Nephron (organoid): ENCODE measurements around the gene TOP3A.

ENCODE experiments used
- H3K27ac Mint-ChIP-seq, 3 experiments: 2 replicates each; pipeline ENCODE4 v1.8.0; 2020; ENCODE audit warnings: mixed read lengths in 3 of 3, mild to moderate bottlenecking in 2 of 3, moderate library complexity in 1 of 3
- H3K27me3 Mint-ChIP-seq: 2 replicates; pipeline ENCODE4 v1.8.0; 2021; ENCODE audit warnings: low read depth, mild to moderate bottlenecking, moderate library complexity, mixed read lengths
- H3K36me3 Mint-ChIP-seq: 2 replicates; pipeline ENCODE4 v1.8.0; 2020; ENCODE audit warnings: low read depth, mixed read lengths
- H3K4me1 Mint-ChIP-seq: 2 replicates; pipeline ENCODE4 v1.8.0; 2020; ENCODE audit warnings: mixed read lengths
- H3K4me3 Mint-ChIP-seq, 3 experiments: 2 replicates each; pipeline ENCODE4 v1.8.0; 2020; ENCODE audit warnings: mild to moderate bottlenecking in 3 of 3, mixed read lengths in 3 of 3, moderate library complexity in 2 of 3
- H3K9me3 Mint-ChIP-seq: 2 replicates; pipeline ENCODE4 v1.8.0; 2020; ENCODE audit warnings: mixed read lengths
- TF ChIP-seq, protein P1 (sequence below), 3 experiments: fragments of 200-600 bp; sonication (generic); IDR thresholded peaks; one replicate each; pipeline ENCODE4 v1.5.0; 2021; ENCODE audit warnings: antibody characterized with exemption in 3 of 3; ENCODE audit not compliant: unreplicated experiment in 3 of 3

TOP3A gene

DNA sequence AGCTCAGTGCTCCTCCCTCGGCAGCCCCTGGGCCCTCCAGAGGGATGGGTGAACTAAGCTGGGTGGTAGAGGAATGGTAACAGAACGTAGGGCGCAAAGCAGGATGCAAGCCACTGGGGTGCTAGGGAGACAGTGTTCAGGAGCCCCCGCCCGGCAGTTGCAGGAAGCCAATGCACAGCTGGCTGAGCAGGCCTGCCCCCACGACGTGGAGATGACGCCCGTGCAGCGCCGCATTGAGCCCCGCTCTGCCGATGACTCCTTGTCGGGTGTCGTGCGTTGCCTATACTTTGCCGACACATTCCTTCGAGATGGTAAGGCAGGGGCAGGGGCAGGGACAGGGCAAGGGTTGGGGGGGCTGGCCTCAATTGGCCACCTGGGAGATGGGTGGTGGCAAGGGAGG is 76.5 kb downstream of the TOP3A start:
- Mint-ChIP-seq H3K4me3 (no peak overlapping the region), H3K27me3 (no peaks in the 10 kb centered on the region), H3K36me3 (peaks cover 26% of the 10 kb centered on the region), H3K27ac (no peak overlapping the region), H3K9me3 (no peaks in the 10 kb centered on the region), H3K4me1 (no peaks in the 10 kb centered on the region)
- TF ChIP-seq, protein P1, sequence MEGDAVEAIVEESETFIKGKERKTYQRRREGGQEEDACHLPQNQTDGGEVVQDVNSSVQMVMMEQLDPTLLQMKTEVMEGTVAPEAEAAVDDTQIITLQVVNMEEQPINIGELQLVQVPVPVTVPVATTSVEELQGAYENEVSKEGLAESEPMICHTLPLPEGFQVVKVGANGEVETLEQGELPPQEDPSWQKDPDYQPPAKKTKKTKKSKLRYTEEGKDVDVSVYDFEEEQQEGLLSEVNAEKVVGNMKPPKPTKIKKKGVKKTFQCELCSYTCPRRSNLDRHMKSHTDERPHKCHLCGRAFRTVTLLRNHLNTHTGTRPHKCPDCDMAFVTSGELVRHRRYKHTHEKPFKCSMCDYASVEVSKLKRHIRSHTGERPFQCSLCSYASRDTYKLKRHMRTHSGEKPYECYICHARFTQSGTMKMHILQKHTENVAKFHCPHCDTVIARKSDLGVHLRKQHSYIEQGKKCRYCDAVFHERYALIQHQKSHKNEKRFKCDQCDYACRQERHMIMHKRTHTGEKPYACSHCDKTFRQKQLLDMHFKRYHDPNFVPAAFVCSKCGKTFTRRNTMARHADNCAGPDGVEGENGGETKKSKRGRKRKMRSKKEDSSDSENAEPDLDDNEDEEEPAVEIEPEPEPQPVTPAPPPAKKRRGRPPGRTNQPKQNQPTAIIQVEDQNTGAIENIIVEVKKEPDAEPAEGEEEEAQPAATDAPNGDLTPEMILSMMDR (IDR thresholded peaks at IDR 0.05; ENCODE audit: unreplicated experiment in 3 of 3) = no peak

DNA sequence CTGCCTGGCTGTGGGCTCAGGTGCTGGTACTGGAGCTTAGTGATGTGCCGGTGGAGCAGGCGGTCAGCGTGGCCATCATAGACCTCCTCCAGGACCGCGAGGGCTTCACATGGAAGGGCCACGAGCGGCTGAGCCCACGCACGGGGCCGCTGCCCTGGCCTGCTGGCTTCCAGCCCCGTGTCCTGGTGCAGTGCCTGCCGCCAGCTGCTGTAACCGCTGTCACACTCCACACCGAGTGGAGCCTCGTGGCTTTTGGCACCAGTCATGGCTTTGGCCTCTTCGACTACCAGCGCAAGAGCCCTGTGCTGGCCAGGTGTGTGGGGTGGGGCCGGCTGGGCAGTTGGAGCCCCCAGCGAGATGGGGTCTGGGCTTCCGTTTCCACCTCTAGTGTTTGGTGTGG is 77.3 kb downstream of the TOP3A start:
- Mint-ChIP-seq H3K4me1 (no peaks in the 10 kb centered on the region), H3K4me3 (no peak overlapping the region), H3K9me3 (no peaks in the 10 kb centered on the region), H3K36me3 (peaks cover 23% of the 10 kb centered on the region), H3K27me3 (no peaks in the 10 kb centered on the region), H3K27ac (no peak overlapping the region)
- TF ChIP-seq, protein P1 (IDR thresholded peaks at IDR 0.05; ENCODE audit: unreplicated experiment in 3 of 3) = no peak

- H3K4me3 Mint-ChIP-seq = no peak overlapping the region
- TF ChIP-seq, protein P1 (IDR thresholded peaks at IDR 0.05; ENCODE audit: unreplicated experiment in 3 of 3) = no peak
- H3K27ac Mint-ChIP-seq = no peak overlapping the region
- no peaks in the 10 kb centered on the region for H3K9me3 Mint-ChIP-seq
- H3K36me3 Mint-ChIP-seq = peaks cover 23% of the 10 kb centered on the region
- no peaks in the 10 kb centered on the region for H3K27me3 Mint-ChIP-seq
- no peaks in the 10 kb centered on the region for H3K4me1 Mint-ChIP-seq
These were observed 78.3 kb downstream of the TOP3A start for GRCh38 chr17:18236494-18236893.

DNA sequence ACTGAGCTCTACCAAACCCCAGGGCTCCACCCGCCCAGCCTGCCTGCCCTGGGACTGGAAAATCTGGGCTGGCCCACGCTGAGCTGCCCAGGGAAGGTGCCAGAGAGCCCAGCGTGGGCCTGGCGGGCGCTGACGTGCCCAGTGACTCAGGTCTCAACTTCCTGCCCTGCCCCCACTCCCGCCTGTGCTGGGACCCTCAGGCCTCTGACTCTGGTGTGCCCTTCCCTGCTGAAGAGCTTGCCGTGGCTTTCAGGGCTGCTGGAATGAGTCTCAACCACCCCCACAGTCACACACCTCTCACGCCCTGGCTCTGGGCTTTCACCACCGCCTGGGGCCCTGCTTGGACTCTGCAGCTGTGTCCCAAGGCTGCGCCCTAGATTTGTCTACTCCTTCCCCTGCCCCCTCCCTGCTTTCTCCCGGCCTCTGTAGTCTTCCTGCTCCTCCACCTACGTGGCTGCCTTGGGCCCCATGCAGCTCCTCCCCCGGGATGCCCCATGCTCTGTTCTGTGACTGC is 79.0 kb downstream of the TOP3A start:
- no peaks in the 10 kb centered on the region for H3K27me3 Mint-ChIP-seq
- H3K4me1 Mint-ChIP-seq = no peaks in the 10 kb centered on the region
- H3K9me3 Mint-ChIP-seq = no peaks in the 10 kb centered on the region
- H3K27ac Mint-ChIP-seq = no peak overlapping the region
- peaks cover 23% of the 10 kb centered on the region for H3K36me3 Mint-ChIP-seq
- H3K4me3 Mint-ChIP-seq = no peak overlapping the region
- TF ChIP-seq, protein P1 (IDR thresholded peaks at IDR 0.05; ENCODE audit: unreplicated experiment in 3 of 3) = no peak

DNA sequence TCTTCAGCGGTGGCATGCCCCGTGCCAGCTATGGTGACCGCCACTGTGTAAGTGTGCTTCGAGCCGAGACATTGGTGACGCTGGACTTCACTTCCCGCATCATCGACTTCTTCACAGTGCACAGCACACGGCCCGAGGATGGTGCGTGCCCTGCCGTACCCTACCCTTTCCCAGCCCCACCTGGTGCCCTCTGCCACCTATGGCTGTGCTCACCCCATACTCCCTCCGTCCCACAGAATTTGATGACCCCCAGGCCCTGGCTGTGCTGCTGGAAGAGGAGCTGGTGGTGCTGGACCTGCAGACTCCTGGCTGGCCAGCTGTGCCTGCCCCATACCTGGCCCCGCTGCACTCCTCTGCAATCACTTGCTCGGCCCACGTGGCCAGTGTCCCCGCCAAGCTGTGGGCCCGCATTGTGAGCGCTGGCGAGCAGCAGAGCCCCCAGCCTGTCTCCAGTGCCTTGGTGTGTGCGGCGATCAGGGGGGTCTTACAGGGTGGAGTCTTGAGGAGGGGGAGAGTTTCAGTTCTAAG is 79.9 kb downstream of the TOP3A start:
- no peaks in the 10 kb centered on the region for H3K4me1 Mint-ChIP-seq
- H3K36me3 Mint-ChIP-seq = peaks cover 23% of the 10 kb centered on the region
- H3K27me3 Mint-ChIP-seq = no peaks in the 10 kb centered on the region
- no peak overlapping the region for H3K4me3 Mint-ChIP-seq
- H3K9me3 Mint-ChIP-seq = no peaks in the 10 kb centered on the region
- TF ChIP-seq, protein P1 (IDR thresholded peaks at IDR 0.05; ENCODE audit: unreplicated experiment in 3 of 3) = no peak
- H3K27ac Mint-ChIP-seq = no peak overlapping the region

DNA sequence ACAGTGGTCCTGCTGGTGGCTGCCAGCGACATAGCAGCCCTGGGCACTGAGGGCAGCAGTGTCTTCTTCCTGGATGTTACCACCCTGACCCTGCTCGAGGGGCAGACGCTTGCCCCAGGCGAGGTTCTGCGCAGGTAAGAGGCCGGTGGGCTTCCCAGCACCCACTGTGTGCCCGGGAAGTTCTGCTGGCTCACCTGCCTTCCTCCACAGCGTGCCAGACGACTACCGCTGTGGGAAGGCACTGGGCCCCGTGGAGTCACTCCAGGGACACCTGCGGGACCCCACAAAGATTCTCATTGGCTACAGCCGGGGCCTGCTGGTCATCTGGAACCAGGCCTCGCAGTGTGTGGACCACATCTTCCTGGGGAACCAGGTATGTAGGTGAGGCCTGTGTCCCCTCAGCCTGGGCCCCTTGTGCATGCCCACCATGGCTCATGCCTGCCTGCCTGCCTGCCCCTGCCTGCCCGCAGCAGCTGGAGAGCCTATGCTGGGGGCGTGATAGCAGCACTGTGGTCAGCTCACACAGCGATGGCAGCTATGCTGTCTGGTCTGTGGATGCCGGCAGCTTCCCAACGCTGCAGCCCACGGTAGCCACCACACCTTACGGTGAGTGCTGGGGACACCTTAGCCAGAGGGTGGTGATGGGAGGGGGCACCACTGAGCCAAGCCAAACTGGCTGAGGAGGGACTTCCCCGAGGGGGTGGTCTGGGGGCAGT is 80.8 kb downstream of the TOP3A start:
- Mint-ChIP-seq H3K4me3 (no peak overlapping the region), H3K9me3 (no peaks in the 10 kb centered on the region), H3K36me3 (peaks cover 15% of the 10 kb centered on the region), H3K27ac (no peak overlapping the region), H3K4me1 (peaks cover 2% of the 10 kb centered on the region), H3K27me3 (no peaks in the 10 kb centered on the region)
- TF ChIP-seq, protein P1 (IDR thresholded peaks at IDR 0.05; ENCODE audit: unreplicated experiment in 3 of 3) = no peak
